ENCODE measurements around the gene REEP1.

The REEP1 gene

GRCh38 chr2:86372133-86372532 lies 34.7 kb upstream of the REEP1 start (continued):
- TF ChIP-seq ZNF501 (tag by site-specific recombination; IDR thresholded peaks at IDR 0.05), result no peak
- TF ChIP-seq ZNF26 (tag by site-specific recombination; IDR thresholded peaks at IDR 0.05), result no peak
- no peak for TF ChIP-seq ZNF266 (tag by site-specific recombination; IDR thresholded peaks at IDR 0.05; ENCODE audit: low read depth)
- TF ChIP-seq ZNF48 (tag by site-specific recombination; IDR thresholded peaks at IDR 0.05), result no peak
- TF ChIP-seq BCL11A (tag by site-specific recombination; IDR thresholded peaks at IDR 0.05; ENCODE audit: low read depth), result no peak
- TF ChIP-seq GFI1B (tag by site-specific recombination; IDR thresholded peaks at IDR 0.05), result no peak

- CTCF ChIA-PET, result interaction anchor here (0.6 to 8.5 kb wide), 14 partner anchors 11 to 544 kb away, joined by 3 to 119 read pairs (median 4); partner anchors contain the start of genes KDM3A and REEP1
Measured at GRCh38 chr2:86371527-86371926, 34.1 kb upstream of the REEP1 start.

GRCh38 chr2:86370579-86370978 lies 33.2 kb upstream of the REEP1 start:
- Histone ChIP-seq H3K4me3 (ENCODE audit: low read depth, low read length) (no peak overlapping the region), H3K36me3 (ENCODE audit: control insufficient read depth in 2 of 2, insufficient read depth in 1 of 2, low read length in 2 of 2) (no peaks in the 10 kb centered on the region), H3K27ac (ENCODE audit: extremely low read depth, low read depth, low read length) (no peak overlapping the region), H3K9me3 (ENCODE audit: control insufficient read depth, insufficient read depth, low read depth, low read length) (no peaks in the 10 kb centered on the region), H3K4me1 (ENCODE audit: control insufficient read depth, insufficient read depth, low read length) (no peaks in the 10 kb centered on the region)
- POLR2A ChIA-PET, result no interaction called here
- CTCF ChIA-PET, result interaction anchor here (0.6 to 8.5 kb wide), 5 partner anchors 28 to 178 kb away, joined by 3 to 119 read pairs (median 3); no protein-coding TSS in a partner anchor
- TF ChIP-seq ZNF585B (tag by site-specific recombination; IDR thresholded peaks at IDR 0.05) (no peak), SETDB1 (IDR thresholded peaks at IDR 0.05; ENCODE audit: insufficient read length, low read length) (peak; percentile 54), ZFP69B (tag by site-specific recombination; IDR thresholded peaks at IDR 0.05) (no peak)

More at GRCh38 chr2:86371527-86371926, 34.1 kb upstream of the REEP1 start:
- Histone ChIP-seq H3K4me3 (ENCODE audit: low read depth, low read length) (no peak overlapping the region), H3K9me3 (ENCODE audit: control insufficient read depth, insufficient read depth, low read depth, low read length) (no peaks in the 10 kb centered on the region), H3K27ac (ENCODE audit: extremely low read depth, low read depth, low read length) (no peak overlapping the region), H3K36me3 (ENCODE audit: control insufficient read depth in 2 of 2, insufficient read depth in 1 of 2, low read length in 2 of 2) (no peaks in the 10 kb centered on the region), H3K4me1 (ENCODE audit: control insufficient read depth, insufficient read depth, low read length) (no peaks in the 10 kb centered on the region)
- no peak for TF ChIP-seq ZNF549 (tag by site-specific recombination; IDR thresholded peaks at IDR 0.05)
- no peak for TF ChIP-seq ZNF155 (tag by site-specific recombination; IDR thresholded peaks at IDR 0.05)
- no peak for TF ChIP-seq ZNF561 (tag by site-specific recombination; IDR thresholded peaks at IDR 0.05; ENCODE audit: borderline replicate concordance)
- TF ChIP-seq ZBTB8A (tag by site-specific recombination; IDR thresholded peaks at IDR 0.05), result no peak
- no peak for TF ChIP-seq GLI2 (tag by site-specific recombination; IDR thresholded peaks at IDR 0.05; ENCODE audit: borderline replicate concordance, low read depth)
- TF ChIP-seq ZNF138 (tag by site-specific recombination; IDR thresholded peaks at IDR 0.05; ENCODE audit: borderline replicate concordance), result no peak
- POLR2A ChIA-PET, result interaction anchor here (1.6 kb wide), 1 partner anchor 69 kb away, joined by 5 read pairs; the partner anchor contains the start of gene KDM3A

GRCh38 chr2:86368161-86368824 lies 30.9 kb upstream of the REEP1 start:
- ChIA-PET CTCF (interaction anchor here (0.6 to 8.5 kb wide), 7 partner anchors 11 to 210 kb away, joined by 3 to 119 read pairs (median 3); no protein-coding TSS in a partner anchor), POLR2A (interaction anchor here (1.5 kb wide), 1 partner anchor 73 kb away, joined by 4 read pairs; the partner anchor contains the start of gene KDM3A)
- Histone ChIP-seq H3K36me3 (ENCODE audit: control insufficient read depth in 2 of 2, insufficient read depth in 1 of 2, low read length in 2 of 2) (no peaks in the 10 kb centered on the region), H3K4me1 (ENCODE audit: control insufficient read depth, insufficient read depth, low read length) (no peaks in the 10 kb centered on the region), H3K4me3 (ENCODE audit: low read depth, low read length) (no peak overlapping the region; the same call in 1 of the 2 replicates), H3K9me3 (ENCODE audit: control insufficient read depth, insufficient read depth, low read depth, low read length) (no peaks in the 10 kb centered on the region), H3K27ac (ENCODE audit: extremely low read depth, low read depth, low read length) (no peak overlapping the region)
- no peak for TF ChIP-seq ZNF658 (tag by site-specific recombination; IDR thresholded peaks at IDR 0.05)
- no peak for TF ChIP-seq ZNF692 (tag by site-specific recombination; IDR thresholded peaks at IDR 0.05)
- peak; percentile 51 for TF ChIP-seq ZNF654 (tag by site-specific recombination; IDR thresholded peaks at IDR 0.05; ENCODE audit: low read depth)
- TF ChIP-seq ZNF140 (tag by site-specific recombination; IDR thresholded peaks at IDR 0.05), result no peak
- TF ChIP-seq ZNF341 (tag by site-specific recombination; IDR thresholded peaks at IDR 0.05; ENCODE audit: low read depth), result no peak
- TF ChIP-seq ZNF280D (tag by site-specific recombination; IDR thresholded peaks at IDR 0.05), result no peak
- TF ChIP-seq ZNF394 (tag by site-specific recombination; IDR thresholded peaks at IDR 0.05; ENCODE audit: borderline replicate concordance), result no peak

All from HEK293 (cell line).